ENCODE data around the gene THTPA.
"Not testable (repeated sequence)": the region's sequence is repeated elsewhere in the genome, so short reads cannot be mapped to it uniquely, and the experiment has no call there.

Gene THTPA

DNA sequence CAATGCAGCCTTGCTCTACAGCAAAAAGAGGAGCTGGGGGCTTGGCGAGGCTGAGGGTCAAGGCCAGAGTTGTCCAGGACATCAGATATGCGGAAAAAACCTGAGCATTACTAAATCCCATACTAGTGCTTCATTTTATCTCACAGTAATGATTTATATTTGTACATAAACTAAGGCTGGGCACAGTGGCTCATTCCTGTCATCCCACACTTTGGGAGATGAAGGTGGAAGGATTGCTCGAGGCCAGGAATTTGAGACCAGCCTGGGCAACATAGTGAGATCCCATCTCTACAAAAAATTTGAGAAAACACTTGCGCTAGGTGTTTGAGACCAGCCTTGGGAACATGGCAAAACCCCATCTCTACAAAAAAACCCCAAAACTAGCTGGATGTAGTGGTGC lies 34.1 kb downstream of the THTPA start:
- no peak for DNase-seq

DNA sequence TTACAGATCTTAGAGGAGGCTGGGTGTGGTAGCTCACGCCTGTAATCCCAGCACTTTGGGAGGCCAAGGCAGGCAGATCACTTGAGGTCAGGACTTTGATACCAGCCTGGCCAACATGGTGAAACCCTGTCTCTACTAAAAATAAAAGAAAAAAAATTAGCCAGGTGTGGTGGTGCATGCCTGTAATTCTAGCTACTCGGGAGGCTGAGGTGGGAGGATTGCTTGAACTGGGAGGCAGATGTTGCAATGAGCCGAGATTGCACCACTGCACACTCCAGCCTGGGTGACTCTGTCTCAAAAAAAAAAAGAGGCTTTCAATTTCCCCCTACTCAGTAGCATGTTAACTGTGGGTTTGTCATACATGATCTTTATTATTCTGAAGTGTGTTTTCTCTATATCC lies 38.1 kb downstream of the THTPA start:
- not testable (repeated sequence) for DNase-seq

GRCh38 chr14:23600322-23600707 lies 44.2 kb downstream of the THTPA start:
- DNase-seq: no peak

DNA sequence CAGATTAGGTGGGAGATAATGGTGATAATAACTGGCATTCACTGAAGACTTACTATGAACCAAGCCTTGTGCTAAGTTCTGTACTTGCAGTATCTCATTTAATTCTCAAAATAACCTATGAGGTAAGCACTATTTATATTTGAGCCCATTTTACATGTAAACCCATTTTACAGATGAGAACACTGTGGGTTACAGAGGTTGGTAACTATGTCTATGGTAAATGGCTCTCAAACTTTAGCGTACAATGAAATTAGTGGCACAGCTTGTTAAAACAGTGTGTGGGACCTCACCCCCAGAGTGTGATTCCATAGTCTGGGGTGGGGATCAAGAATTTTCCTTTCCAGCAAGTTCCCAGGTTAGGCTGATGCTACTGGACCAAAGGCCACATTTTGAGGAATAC lies 44.7 kb downstream of the THTPA start:
- no peak for DNase-seq

DNA sequence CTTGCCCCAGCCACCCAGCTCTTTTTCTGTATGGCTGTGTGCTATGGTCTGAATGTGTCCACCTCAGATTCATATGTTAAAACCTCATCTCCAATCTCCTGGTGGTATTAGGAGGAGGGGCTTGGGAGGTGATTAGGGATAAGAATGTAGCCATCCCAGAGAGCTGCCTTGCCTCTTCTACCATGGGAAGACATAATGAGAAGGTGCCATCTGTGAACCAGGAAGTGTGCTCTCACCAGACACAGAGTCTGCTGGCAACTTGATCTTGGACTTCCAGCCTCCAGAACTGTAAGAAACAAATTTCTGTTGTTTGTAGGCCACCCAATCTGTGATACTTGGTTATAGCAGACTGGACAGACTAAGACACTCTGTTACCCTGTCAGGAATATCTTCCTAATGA lies 45.4 kb downstream of the THTPA start:
- DNase-seq: no peak

DNA sequence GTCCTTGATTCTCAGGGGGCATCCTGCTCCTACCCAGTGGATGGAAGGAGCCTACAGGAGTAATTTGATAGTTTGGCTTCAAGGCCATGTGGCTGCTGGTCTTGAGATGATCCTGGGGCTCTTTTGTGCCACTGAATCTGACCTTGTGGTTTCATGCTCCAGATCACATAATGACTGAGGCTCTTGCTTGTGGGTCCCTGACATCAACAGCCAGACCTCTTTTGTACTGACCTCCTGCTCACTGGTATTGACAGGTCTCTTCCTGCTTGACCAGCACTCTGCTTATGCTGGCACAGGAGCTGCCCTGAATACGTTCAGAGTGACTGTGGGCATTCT lies 45.7 kb downstream of the THTPA start:
- DNase-seq: no peak

DNA sequence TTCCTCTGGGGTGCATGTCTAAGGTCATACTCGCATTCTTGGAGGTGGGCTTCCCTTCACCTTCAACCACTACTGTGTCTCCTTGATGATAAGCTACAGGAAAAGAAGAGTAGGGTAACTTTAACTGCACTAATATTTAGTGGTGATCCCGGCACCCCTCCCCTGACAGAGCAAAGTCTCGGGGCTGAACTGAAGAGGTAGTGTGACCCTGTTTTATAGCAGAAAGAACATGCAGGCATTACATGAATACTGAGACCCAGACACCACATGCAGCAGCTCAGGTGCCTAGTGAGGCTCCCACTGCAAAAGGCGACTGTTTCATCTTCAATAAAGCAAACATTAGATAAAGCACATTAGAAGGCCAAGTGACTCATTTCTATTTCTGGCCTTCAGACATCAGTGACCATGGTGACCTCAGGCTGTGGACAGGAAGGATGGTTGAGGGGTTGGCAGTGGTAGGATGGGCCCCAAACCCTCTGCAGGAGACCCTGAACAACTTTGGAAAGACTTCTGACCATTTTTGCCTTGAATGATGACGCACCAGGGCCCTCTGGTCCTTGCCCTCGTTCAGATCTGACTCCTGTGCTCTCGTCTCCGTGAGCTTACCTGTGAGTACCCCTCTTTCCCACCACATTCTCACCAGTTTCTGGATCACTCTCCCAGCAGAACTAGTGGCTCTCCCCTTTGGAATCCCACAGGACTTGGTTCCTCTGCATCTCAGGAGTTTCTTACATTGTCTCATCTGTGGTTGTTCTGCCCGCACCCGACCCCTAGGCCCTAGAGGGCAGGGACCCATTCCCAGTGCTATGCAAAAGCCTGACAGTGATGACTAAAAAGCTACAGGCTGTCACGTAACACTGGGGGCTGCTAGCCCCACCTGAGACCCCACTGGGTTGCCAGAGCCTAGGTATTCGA lies 46.4 kb downstream of the THTPA start:
- DNase-seq: no peak

DNA sequence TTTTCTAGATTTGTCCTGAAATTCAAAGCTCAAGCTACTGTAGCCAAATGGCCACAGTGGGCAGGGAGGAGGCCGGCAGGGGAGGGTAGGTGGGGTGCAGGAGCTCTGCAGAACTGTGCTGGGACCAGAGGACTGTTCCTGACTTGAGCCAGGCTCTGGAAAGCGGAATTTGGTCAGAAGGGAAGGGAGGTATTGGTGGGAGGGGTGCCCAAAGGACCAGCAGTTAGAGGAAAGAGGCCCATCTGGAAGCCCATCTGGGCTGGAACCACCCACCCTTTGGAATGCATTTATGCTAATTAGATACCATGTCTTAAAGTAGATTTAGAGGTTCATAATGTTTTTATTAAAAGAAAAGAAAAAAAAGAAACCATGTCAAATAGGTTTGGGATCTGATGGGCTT lies 47.0 kb downstream of the THTPA start:
- DNase-seq: no peak

DNA sequence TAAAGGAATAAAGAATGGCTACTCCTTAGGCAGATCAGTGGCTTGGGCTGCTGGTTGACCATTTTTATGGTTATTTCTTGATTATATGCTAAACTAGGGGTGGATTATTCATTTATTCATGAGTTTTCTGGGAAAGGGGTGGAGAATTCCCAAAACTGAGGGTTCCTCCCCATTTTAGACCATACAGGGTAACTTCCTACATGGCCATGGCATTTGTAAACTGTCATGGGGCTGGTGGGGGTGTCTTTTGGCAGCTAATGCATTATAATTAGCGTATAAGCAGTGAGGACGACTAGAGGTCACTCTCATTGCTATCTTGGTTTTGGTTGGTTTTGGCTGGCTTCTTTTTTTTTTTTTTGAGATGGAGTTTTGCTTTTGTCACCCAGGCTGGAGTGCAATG lies 48.1 kb downstream of the THTPA start:
- no peak for DNase-seq

DNA sequence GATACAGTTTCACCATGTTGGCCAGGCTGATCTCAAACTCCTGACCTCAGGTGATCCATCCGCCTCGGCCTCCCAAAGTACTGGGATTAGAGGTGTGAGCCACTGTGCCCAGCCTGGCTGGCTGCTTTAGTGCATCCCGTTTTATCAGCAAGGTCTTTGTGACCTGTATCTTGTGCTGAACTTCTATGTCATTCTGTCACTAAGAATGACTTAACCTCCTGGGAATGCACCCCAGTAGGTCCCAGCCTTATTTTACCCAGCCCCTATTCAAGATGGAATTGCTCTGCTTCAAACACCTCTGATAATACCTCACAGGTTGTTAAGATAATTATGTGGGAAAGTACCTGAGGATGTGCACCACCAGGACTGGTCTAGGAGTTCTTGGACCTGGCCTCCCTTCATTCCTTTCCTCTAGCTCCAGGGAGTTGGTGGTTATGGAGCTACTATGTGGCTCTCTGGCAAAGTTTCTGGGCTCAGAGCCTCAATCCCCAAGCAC lies 48.7 kb downstream of the THTPA start:
- DNase-seq: no peak

GRCh38 chr14:23605931-23606585 lies 50.0 kb downstream of the THTPA start:
- no peak for DNase-seq

DNA sequence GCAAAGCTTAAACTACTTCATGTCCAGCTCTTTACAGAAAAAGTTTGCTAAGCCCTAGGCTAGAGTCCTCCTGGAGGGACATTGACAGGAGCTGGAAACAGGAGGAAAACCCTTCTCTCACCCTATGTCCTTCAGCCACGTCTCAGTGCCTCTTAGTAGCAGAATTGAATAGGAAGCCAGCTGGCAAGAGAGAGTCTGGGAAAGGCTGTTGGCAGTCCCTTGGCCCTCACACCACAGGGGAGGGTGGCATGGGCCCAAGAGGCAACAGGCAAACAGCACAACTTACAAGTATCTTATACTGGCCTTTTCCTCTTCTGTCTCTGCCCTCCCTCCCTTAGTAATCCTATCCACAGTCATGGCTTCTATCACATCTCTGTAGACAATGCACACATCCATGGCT lies 52.4 kb downstream of the THTPA start:
- no peak for DNase-seq

DNA sequence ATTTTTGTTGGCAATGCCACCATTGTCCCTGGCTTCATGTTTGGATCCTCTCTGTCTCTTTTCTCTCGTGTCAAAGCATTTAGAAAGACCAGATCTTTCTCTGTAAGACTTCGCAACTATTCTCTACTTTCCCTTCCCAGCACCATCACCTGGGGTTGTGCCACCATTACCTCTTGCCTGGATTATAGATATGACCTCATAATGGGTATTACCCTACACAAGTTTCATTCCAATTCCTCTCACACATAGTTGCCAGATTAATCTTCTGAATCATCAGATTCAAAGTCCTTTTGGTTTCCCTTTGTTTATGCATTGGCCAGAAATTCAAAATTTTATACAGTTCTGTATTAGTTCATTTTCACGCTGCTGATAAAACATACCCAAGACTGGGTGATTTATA lies 52.9 kb downstream of the THTPA start:
- DNase-seq: no peak

- DNase-seq: not testable (repeated sequence)
Observed at GRCh38 chr14:23609411-23610089, 53.5 kb downstream of the THTPA start.
